Jurkat, Clone E6-1 (cell line): ENCODE data around the gene CEP104.

Experiments
- DNase-seq: peaks from one replicate; pipeline ENCODE4 v3.0.0-alpha.2; 2011; ENCODE audit warnings: low read depth, low spot score
- H3K4me3 ChIP-seq: 2 replicates; pipeline ENCODE4 v1.5.1; 2011; ENCODE audit warnings: mild to moderate bottlenecking, low read length, control low read depth, moderate library complexity

The CEP104 gene

DNA sequence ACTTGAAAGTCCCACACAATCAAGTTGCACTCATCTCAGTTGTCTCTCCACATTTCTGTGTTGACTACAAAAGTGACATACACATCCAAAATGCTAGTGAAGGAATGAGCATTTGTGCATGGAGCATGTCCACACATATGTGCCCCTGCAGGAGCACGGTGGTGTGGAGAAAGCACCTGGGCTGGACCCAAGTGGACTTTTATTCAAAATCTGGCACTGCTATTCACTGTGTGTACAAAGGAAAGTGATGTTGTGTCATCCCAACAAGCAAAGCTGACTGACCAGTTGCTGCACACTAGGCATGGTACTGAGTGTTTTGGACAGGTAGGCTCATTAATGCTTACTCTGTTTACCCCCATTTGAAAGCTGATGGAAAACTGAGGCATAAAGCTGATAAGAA lies 19.3 kb downstream of the CEP104 start:
- H3K4me3 ChIP-seq: no peak overlapping the region
- no peak for DNase-seq

DNA sequence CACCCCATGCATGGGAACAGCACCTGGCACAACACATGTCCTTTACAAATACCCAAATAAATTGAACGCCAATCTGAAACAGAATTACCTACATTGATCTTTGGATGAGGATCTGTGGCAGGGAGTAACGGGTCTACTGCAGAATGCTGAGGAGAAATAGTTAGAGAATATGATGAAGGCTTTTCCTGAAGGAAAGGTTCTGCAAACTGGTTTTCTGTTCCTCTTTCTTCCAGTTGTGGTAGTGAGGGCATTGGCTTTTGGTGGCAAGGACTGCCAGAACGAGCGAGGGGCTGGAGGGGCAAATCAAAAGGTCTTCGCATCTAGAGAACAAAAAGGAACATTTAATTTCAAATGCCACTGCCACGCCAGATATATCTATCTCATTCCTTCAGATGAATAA lies 19.8 kb downstream of the CEP104 start:
- no peak overlapping the region for H3K4me3 ChIP-seq
- no peak for DNase-seq

DNA sequence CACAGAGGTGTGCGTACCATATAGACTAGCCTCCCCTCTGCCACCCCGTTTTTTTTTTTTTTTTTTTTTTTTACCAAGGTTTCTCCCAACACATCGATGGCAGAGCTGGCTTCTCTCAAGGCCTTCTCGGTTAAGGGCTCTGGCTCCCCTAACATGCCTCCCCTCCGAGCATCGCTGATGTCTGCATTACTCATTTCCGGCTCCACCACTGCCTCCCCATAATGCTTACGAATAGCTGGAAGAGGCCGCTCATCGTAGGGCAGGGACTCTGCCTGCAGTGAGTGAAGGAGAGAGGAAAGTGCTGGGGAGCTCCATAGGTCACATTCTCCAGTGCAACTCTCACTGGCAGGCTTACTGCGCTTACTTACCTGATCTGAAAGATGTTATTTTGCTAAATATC lies 20.6 kb downstream of the CEP104 start:
- DNase-seq: no peak
- H3K4me3 ChIP-seq: no peak overlapping the region

DNA sequence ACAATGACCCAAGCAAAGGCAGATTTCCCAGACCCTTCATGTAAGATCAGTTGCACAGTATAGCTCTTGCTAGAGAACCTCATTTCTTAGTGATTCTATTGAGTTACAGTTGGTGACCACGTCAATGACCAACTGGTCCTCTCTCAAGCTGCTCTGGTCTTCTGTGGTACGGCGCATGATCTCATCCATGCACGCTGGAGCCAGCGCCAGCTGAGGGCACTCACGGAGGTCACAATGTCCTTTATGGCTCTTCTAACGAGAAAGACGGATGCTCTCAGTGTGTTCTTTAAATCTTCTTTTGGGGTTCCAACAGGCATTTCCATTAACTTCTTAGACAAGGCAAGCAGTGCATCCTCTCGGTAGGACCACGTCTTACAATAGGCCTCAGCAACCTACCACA lies 22.3 kb downstream of the CEP104 start:
- no peak for DNase-seq
- H3K4me3 ChIP-seq: no peak overlapping the region

DNA sequence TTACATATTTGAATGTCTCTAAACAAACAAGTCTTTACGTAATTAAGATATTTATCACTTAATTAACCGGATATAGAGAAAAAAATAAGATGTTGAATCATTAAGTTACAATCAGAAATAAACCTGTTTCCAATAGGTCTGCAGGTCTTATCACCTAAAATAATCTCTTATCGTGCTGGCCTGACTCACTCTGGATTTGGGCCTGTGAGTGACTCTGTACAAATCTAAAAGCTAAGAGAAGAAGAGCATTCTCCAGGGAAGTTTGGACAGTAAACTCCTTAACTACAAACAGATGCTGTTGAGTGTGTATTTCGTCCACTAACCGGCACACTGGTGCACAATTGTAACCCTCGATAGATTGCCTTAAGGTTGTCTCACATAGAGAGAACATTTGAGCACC lies 25.3 kb downstream of the CEP104 start:
- H3K4me3 ChIP-seq: no peak overlapping the region
- DNase-seq: no peak

DNA sequence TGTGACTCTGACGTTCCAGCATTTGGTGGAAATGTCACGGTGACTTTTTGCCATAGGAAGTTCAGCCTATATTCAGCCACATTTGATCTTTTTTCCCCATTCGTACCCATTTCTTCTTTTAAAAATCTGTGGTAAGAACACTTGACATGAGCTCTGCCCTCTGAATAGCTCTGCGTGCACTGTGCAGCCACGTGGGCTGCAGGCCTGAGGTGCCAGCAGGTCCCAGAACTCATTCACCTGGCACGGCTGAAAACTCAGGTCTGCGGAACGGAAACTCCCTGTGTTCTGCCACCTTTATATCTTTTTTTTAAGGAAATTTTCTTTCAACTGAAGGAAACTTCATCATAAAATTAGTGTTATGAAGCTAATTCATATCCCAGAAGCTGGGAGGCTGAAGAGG lies 28.6 kb downstream of the CEP104 start:
- H3K4me3 ChIP-seq: no peak overlapping the region
- DNase-seq: no peak

DNA sequence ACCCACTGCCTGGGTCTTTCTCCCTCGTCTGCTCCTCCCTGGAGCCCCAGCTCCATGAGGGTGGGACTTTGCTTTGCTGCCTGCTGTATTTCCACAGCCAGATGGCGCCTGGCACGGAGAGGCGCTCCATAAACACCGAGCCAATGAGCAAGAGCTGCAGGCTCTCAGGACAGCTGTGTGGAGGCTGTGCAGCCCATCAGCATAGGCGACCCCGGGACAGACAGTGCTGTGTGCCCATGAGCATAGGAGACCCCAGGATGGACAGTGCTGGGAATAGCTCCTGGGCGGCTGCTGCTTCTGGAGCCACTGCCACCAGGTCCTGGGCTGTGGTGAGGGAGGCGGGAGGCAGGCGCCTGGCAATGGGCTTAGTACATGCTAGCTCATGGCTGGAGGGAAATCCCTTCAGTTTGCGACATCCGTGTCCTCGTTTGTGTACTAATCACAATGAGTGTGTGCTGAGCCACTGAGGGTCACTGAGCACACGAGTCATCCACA lies 29.2 kb downstream of the CEP104 start:
- DNase-seq: no peak
- H3K4me3 ChIP-seq: no peak overlapping the region

DNA sequence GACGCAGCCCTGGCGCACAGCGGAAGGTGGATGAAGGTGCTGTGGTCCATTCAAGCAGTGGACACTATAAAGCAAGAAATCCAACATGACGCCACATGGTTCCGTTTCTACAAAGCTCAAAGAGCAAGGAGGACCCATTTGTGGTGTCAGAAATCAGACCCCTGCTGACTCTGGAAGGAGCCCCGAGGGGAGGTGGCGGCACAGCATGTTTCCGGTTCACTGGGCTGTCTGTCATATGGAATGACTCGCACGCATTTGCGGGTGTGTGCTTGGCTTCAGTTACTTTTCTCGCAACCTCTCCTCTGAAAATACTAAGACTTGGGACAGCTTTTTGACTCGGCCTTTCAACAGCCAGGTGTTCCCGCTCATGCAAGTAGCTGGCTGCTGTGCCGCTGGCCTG lies 31.7 kb downstream of the CEP104 start:
- H3K4me3 ChIP-seq: no peak overlapping the region
- DNase-seq: no peak

DNA sequence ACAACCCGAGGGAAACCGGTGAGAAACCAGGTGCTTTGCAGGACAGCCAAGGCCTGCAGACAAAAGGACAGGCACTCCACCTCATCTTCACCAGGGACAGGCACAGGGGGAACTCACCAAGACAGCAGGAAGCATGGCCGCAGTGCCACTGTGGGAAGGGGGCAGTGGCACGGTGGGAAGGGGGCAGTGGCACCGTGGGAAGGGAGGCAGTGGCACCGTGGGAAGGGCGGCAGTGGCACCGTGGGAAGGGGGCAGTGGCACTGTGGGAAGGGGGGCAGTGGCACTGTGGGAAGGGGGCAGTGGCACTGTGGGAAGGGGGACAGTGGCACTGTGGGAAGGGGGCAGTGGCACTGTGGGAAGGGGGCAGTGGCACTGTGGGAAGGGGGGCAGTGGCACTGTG lies 32.4 kb downstream of the CEP104 start:
- no peak overlapping the region for H3K4me3 ChIP-seq
- DNase-seq: no peak

DNA sequence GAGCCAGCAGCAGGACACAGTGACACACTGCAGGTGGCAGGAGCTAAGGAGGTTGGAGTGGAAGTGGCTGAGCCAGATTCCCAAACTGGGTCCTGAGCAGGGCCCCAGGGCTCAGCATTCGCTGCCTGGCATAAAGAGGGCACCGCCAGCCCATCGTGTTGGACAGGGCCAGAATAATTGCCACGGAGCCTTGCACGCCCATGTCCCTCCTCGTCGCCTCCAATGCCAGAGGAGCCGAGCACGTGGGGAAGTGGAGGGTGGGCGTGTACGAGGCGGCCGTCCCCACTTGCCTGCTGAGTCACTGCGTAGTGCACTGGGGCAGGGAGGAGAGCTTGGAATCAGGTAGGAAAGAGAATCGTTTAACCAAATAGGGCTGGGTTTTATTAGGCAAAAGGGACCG lies 34.6 kb downstream of the CEP104 start:
- no peak for DNase-seq

DNA sequence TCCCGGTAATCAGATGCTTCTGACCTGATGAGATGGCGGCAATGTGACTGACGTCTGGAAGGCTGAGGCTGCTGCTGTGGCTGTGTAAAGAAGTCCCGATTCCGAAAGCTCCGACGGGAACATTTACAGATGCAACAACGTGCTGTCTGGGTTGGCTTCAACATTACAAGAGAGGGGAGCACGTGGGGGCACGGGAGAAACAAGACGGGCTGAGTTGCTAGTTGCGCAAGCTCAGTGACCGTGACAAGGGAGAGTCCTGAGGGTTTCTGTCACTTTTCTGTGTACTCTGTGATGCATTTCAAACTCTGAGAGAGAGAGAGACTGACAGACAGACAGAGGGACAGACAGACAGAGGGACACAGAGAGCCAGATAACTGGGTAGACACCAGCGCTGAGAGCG lies 35.1 kb downstream of the CEP104 start:
- no peak overlapping the region for H3K4me3 ChIP-seq
- no peak for DNase-seq

More for the DNA sequence above, 34.6 kb downstream of the CEP104 start:
- H3K4me3 ChIP-seq: no peak overlapping the region

DNA sequence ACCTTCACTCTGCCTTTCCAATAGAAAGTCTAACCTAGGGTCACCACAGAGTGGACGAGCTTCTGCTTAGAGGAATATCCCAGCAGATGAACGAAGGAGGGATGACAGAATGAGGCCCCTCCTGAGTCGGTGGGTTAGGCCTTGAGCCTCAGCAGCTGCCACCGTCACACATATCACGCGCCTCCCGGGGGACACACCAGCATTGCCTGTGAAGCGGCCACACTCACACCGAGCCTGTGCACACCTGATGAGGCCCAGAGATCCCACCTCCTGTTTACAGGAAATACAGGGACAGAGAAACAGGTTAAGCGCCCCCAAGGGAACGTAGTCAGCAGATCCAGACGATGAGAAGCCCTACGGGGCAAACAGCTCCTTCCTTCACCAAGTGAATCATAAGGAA lies 35.6 kb downstream of the CEP104 start:
- H3K4me3 ChIP-seq: no peak overlapping the region
- DNase-seq: no peak

DNA sequence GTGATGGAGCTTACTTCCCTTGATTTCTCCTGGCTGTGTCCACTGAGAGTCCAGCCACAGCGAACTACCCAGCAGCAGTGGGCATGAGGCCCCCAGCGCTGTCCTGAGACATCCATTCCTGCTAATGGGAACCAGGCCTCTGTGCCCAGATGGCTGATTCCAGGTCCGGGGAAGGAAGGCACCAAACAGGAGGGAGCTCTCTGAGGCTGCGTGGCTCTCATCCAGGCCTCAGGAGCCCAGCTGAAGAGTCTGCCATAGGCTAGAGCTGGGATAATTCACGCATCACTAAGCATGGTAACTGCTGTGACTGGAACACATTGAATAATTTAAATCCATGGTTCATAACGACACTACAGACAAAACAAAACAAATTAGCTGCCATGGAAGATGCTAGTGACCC lies 36.0 kb downstream of the CEP104 start:
- H3K4me3 ChIP-seq: no peak overlapping the region
- DNase-seq: no peak

DNA sequence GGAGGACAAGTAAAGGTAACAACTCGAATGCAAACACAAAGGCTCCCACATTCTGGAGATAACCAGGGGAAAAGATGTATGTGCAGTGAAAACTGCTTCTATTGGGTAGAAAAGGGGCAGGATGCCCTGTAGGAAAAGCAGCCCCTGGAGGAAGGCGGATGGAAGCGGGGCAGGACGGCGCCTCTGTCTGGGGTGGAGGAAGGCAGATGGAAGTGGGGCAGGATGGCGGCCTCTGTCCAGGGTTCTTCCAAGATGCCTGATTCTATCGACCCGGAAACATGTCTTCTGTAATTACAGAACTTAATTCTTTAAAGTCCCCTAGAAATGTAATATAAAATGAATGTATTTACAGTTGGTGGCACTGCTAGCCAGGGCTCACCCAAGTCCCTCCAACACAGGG lies 36.7 kb downstream of the CEP104 start:
- no peak overlapping the region for H3K4me3 ChIP-seq
- DNase-seq: no peak

DNA sequence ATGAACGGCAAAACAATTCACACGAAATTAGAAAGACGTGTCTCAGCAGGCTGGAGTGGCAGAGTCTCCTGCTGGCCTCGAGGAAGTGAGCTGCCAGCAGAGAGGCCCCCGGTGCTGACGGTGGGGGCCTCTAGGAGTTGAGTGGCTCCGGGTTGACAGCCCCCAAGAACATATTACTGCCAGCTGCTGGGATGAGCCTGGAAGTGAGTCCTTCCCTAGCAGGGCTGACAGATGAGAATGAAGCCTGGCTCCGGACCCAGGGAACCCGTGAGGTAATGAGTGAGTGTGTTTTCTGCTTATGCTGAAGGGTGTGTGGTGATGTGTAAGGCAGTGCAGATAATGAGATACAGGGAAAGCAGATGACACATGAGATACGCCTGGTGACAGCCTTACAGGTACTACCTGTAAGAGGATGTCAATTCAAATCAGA lies 37.2 kb downstream of the CEP104 start:
- no peak overlapping the region for H3K4me3 ChIP-seq
- DNase-seq: no peak

DNA sequence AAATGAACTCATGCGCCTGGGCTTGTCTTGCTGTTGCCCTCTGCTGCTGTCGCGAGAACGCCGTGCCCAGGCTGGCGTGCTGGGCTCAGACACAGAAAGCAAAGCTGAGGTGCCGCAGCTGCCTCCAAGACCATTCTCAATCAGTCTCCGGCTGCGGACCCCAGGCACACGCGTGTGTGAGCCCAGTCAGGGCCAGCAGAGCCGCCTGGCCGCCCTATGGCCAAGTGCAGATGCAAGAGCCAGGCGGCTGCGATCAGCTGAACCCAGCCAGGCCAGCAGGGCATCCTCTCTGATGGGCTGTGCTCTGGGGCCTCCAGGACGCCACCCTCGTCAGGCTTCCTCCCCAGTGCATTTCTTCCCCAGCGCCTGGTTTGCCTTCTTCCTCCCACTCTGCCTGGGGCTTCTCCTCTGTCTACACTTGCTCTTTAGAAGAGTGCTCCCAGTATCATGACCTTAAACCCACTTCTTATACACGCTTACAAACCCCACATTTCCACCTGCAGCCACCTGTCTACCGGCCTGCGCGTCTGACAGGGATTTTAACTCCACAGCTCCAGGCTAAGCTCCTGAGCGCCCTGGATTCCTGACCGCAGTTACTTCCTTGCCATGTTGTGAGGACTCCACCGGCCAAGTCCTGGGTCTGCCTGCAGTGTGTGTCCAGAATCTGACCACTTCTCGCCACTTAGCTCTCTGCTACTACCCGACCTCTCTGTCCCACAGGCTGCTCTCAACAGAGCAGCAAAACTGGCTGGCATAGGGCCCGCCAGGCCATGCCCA lies 39.0 kb downstream of the CEP104 start:
- H3K4me3 ChIP-seq: no peak overlapping the region
- no peak for DNase-seq

DNA sequence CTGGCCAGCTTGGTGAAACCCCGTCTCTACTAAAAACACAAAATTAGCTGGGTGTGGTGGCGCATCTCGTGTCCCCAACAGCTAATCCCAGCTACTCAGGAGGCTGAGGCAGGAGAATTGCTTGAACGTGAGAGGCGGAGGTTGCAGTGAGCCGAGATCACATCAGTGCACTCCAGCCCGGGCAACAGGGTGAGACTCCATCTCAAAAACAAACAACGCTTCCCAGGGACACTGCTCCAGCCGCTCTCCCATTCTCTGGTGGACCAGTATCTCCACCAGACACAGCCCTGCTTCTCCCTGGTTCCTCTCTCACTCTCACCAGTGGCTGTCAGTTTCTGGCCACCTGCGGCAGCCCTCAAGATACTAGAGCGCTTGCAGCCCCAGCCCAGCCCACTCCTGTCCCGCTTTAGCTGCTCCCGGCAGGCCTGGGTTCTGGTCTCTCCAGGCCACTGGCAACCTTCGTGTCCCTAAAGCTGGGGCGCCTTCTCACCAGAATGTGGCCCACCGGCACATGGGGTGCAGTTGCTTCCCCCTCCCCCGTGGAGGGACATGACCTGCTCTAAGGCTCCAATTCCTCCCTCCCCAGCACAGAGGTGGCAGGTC lies 39.8 kb downstream of the CEP104 start:
- DNase-seq: no peak
- H3K4me3 ChIP-seq: no peak overlapping the region

DNA sequence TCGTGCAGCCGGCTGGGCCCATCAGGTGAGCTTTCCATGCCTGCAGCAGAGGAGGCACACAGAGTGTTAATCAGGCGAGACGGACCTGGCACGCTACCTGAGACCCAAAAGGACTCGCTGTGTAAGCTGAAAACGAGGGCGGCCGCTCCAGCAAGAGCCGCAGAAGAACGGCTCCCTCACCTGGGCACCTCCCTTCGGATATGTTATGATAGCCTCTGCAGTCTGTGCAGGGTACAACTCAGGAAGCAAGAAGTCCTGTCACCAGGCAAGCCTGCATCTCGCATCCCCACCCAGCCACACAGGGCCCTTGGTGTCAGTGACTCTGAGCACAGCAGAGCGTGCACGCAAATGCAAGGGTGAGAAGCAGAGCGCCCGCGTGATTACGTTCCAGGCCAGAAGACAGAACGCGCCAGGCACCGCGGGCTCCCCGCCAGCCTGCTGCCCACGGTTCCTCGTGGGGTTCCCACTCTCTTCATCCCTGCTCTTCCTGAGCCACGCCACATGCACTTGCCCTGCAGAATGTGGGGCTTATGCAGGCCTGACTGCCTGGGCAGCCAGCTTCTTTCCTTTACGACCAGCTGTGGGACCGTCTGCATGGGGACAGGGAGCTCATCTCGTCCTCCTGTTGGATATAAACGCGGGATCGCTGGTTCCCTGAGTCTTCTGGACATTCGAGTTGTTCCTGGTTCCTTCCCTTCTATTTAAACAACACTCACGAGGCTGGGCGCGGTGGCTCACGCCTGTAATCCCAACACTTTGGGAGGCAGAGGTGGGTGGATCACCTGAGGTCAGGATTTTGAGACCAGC lies 40.5 kb downstream of the CEP104 start:
- H3K4me3 ChIP-seq: no peak overlapping the region
- no peak for DNase-seq

DNA sequence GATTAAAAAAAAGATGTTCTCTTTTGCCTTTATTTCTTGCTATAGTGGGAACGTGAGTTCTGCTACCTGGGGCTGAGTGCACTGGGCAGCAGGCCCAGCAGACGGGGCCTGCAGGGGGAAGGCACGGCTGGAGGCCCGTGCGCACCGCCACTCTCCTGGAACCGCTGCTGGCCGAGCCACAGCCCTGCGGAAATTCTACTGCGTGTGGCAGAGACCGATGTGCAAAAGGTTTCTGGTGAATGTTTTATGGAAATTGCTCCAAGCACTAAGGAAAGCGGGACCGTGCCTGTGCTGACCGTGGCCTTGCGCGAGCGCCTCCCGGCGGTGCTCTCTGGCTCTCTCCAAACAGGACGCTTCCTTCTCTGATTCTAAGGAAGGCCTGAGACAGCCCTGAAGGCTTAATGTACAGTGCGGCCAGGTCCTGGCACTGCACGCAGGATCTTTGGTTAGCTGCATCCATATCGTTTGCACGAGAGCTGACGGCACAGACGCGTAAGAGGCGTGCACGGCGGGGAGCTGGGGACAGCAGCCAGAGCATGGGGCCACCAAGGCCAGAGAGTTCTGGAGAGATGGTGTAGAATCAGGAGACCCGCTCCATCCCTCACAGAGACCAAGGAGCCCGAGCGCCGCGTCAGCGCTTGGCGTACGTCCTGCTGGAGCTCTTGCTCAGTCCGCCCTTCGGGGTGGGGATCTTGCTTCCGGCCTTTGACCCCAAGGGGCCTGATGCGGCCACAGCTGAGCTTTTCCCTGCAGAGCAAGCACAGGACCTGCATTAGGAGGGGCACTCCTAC lies 42.0 kb downstream of the CEP104 start:
- no peak for DNase-seq
- no peak overlapping the region for H3K4me3 ChIP-seq
